ENCODE results near the gene GARIN3.

The GARIN3 gene

DNA sequence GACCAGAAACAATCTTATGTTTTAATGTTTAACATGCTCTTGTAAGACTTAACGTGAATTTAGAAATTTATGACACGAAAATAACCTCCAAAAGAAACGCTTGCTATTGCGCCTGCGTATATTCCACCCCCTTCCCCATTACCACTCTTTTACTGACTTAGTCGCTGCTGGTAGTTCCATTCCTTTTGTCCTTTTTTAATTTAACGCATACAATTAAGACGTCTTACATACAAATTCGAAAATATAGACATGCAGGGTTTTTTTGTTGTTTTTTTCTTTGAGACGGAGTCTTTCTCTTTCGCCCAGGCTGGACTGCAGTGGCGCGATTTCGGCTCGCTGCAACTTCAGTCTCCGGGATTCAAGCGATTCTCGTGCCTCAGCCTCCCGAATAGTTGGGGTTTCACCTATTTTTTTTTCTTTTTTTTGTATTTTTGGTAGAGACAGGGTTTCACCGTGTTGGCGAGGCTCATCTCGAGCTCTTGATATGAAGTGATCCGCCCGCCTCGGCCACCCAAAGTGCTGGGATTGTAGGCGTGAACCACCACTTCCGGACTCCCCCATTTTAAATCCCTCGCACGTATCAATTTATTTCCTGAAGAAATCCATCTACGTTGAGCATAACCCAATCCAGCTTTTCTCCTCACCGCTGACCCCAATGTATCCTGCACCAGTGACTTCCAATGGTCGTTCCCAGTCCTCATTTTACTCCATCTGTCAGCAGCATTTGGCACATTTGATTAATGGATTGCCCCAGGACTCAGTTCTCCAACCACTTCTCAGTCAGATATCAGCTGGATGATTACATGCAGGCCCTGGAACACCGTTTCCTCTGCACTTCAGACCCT lies 22.7 kb downstream of the GARIN3 start (continued):
- TF ChIP-seq ZNF626 (tag by site-specific recombination; IDR thresholded peaks at IDR 0.05) (no peak), ZNF394 (tag by site-specific recombination; IDR thresholded peaks at IDR 0.05; ENCODE audit: borderline replicate concordance) (no peak), HOXC10 (CRISPR knock-in tag; IDR thresholded peaks at IDR 0.05) (no peak), REPIN1 (tag by site-specific recombination; IDR thresholded peaks at IDR 0.05; ENCODE audit: low read depth) (no peak), ZNF843 (tag by site-specific recombination; IDR thresholded peaks at IDR 0.05) (no peak), ZFHX2 (tag by site-specific recombination; conservative IDR thresholded peaks at IDR 0.05) (peak; percentile 63), ZSCAN16 (tag by site-specific recombination; IDR thresholded peaks at IDR 0.05) (no peak), ZFP69B (tag by site-specific recombination; IDR thresholded peaks at IDR 0.05) (no peak), SP2 (tag by site-specific recombination; IDR thresholded peaks at IDR 0.05) (peak; percentile 67), ZSCAN23 (tag by site-specific recombination; IDR thresholded peaks at IDR 0.05) (no peak), KLF7 (tag by site-specific recombination; IDR thresholded peaks at IDR 0.05; ENCODE audit: borderline replicate concordance) (no peak), ZNF302 (tag by site-specific recombination; IDR thresholded peaks at IDR 0.05; ENCODE audit: low read depth) (no peak), ZNF157 (tag by site-specific recombination; IDR thresholded peaks at IDR 0.05) (no peak), ZNF350 (tag by site-specific recombination; IDR thresholded peaks at IDR 0.05) (no peak), ZNF266 (tag by site-specific recombination; IDR thresholded peaks at IDR 0.05; ENCODE audit: low read depth) (no peak), PATZ1 (tag by site-specific recombination; IDR thresholded peaks at IDR 0.05) (peak; percentile 44), GFI1B (tag by site-specific recombination; IDR thresholded peaks at IDR 0.05) (no peak), ZNF155 (tag by site-specific recombination; IDR thresholded peaks at IDR 0.05) (no peak), ZSCAN4 (tag by site-specific recombination; IDR thresholded peaks at IDR 0.05) (no peak), ATF2 (tag by site-specific recombination; IDR thresholded peaks at IDR 0.05; ENCODE audit: low read depth) (no peak)
- TF ChIP-seq, protein P1, sequence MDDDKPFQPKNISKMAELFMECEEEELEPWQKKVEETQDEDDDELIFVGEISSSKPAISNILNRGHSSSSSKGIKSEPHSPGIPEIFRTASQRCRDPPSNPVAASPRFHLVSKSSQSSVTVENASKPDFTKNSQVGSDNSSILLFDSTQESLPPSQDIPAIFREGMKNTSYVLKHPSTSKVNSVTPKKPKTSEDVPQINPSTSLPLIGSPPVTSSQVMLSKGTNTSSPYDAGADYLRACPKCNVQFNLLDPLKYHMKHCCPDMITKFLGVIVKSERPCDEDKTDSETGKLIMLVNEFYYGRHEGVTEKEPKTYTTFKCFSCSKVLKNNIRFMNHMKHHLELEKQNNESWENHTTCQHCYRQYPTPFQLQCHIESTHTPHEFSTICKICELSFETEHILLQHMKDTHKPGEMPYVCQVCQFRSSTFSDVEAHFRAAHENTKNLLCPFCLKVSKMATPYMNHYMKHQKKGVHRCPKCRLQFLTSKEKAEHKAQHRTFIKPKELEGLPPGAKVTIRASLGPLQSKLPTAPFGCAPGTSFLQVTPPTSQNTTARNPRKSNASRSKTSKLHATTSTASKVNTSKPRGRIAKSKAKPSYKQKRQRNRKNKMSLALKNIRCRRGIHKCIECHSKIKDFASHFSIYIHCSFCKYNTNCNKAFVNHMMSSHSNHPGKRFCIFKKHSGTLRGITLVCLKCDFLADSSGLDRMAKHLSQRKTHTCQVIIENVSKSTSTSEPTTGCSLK (tag by site-specific recombination; IDR thresholded peaks at IDR 0.05), result no peak
- TF ChIP-seq, protein P2, sequence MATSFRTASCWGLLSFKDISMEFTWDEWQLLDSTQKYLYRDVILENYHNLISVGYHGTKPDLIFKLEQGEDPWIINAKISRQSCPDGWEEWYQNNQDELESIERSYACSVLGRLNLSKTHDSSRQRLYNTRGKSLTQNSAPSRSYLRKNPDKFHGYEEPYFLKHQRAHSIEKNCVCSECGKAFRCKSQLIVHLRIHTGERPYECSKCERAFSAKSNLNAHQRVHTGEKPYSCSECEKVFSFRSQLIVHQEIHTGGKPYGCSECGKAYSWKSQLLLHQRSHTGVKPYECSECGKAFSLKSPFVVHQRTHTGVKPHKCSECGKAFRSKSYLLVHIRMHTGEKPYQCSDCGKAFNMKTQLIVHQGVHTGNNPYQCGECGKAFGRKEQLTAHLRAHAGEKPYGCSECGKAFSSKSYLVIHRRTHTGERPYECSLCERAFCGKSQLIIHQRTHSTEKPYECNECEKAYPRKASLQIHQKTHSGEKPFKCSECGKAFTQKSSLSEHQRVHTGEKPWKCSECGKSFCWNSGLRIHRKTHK (tag by site-specific recombination; IDR thresholded peaks at IDR 0.05), result no peak
- TF ChIP-seq, protein P3, sequence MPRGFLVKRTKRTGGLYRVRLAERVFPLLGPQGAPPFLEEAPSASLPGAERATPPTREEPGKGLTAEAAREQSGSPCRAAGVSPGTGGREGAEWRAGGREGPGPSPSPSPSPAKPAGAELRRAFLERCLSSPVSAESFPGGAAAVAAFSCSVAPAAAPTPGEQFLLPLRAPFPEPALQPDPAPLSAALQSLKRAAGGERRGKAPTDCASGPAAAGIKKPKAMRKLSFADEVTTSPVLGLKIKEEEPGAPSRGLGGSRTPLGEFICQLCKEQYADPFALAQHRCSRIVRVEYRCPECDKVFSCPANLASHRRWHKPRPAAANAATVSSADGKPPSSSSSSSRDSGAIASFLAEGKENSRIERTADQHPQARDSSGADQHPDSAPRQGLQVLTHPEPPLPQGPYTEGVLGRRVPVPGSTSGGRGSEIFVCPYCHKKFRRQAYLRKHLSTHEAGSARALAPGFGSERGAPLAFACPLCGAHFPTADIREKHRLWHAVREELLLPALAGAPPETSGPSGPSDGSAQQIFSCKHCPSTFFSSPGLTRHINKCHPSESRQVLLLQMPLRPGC (tag by site-specific recombination; IDR thresholded peaks at IDR 0.05), result no peak
- TF ChIP-seq, protein P4, sequence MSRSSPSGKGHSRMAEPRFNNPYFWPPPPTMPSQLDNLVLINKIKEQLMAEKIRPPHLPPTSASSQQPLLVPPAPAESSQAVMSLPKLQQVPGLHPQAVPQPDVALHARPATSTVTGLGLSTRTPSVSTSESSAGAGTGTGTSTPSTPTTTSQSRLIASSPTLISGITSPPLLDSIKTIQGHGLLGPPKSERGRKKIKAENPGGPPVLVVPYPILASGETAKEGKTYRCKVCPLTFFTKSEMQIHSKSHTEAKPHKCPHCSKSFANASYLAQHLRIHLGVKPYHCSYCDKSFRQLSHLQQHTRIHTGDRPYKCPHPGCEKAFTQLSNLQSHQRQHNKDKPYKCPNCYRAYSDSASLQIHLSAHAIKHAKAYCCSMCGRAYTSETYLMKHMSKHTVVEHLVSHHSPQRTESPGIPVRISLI (tag by site-specific recombination; IDR thresholded peaks at IDR 0.05), result peak; percentile 42; the same call in 1 of the 2 replicates

Measured in HEK293 (cell line).